ENCODE results near the gene PLXNA2. TPM values are rescaled to one million over a fixed set of nuclear protein-coding genes. Genes with fewer than 3 reads are reported as not detected.

Gene PLXNA2
- total RNA-seq, 2 donors from 2014 or later, result 7.3 to 8.9 TPM

- no peak for TF ChIP-seq POLR2A (IDR thresholded peaks at IDR 0.05)
- TF ChIP-seq POLR2AphosphoS5 (IDR thresholded peaks at IDR 0.05), result no peak
- no peak for TF ChIP-seq CTCF (IDR thresholded peaks at IDR 0.05)
- DNase-seq (ENCODE audit: low spot score), result no peak
- H3K9me3 ChIP-seq, result no peaks in the 10 kb centered on the region
- no peak overlapping the region for H3K4me3 ChIP-seq
- H3K4me1 ChIP-seq (replicated peaks), result no peaks in the 10 kb centered on the region
- no peaks in the 10 kb centered on the region for H3K36me3 ChIP-seq
- intact Hi-C loops (cut with DNase I), result no loop called here
- 36% methylated on average over 2 of the region's 2 CpGs for WGBS
- no peak overlapping the region for H3K27ac ChIP-seq
- no peaks in the 10 kb centered on the region for H3K27me3 ChIP-seq (replicated peaks; ENCODE audit: insufficient read depth)
Observed at GRCh38 chr1:208289716-208290115, 45.5 kb upstream of the PLXNA2 start.

- Histone ChIP-seq H3K27me3 (replicated peaks; ENCODE audit: insufficient read depth) (no peaks in the 10 kb centered on the region), H3K4me1 (replicated peaks) (no peaks in the 10 kb centered on the region), H3K27ac (no peak overlapping the region), H3K36me3 (no peaks in the 10 kb centered on the region), H3K4me3 (no peak overlapping the region), H3K9me3 (no peaks in the 10 kb centered on the region)
- WGBS, result 87% methylated on average over 4 of the region's 4 CpGs
- DNase-seq (ENCODE audit: low spot score), result no peak
- intact Hi-C loops (cut with DNase I), result no loop called here
- TF ChIP-seq CTCF (IDR thresholded peaks at IDR 0.05), result no peak
- TF ChIP-seq POLR2A (IDR thresholded peaks at IDR 0.05), result no peak
- TF ChIP-seq POLR2AphosphoS5 (IDR thresholded peaks at IDR 0.05), result no peak
Observed at GRCh38 chr1:208288495-208288894, 44.3 kb upstream of the PLXNA2 start.

GRCh38 chr1:208280681-208281450, 36.7 kb upstream of the PLXNA2 start:
- WGBS, result 68% methylated on average over 8 of the region's 8 CpGs
- no peaks in the 10 kb centered on the region for H3K27me3 ChIP-seq (replicated peaks; ENCODE audit: insufficient read depth)

GRCh38 chr1:208279826-208280588, 35.8 kb upstream of the PLXNA2 start:
- intact Hi-C loops (cut with DNase I), result no loop called here
- Histone ChIP-seq H3K4me3 (no peak overlapping the region), H3K4me1 (replicated peaks) (no peaks in the 10 kb centered on the region), H3K36me3 (no peaks in the 10 kb centered on the region), H3K27me3 (replicated peaks; ENCODE audit: insufficient read depth) (no peaks in the 10 kb centered on the region), H3K9me3 (no peaks in the 10 kb centered on the region), H3K27ac (no peak overlapping the region)
- DNase-seq (ENCODE audit: low spot score), result no peak
- no peak for TF ChIP-seq CTCF (IDR thresholded peaks at IDR 0.05)
- no peak for TF ChIP-seq POLR2AphosphoS5 (IDR thresholded peaks at IDR 0.05)
- no peak for TF ChIP-seq POLR2A (IDR thresholded peaks at IDR 0.05)
- WGBS, result 71% methylated on average over 11 of the region's 11 CpGs

More at GRCh38 chr1:208280681-208281450, 36.7 kb upstream of the PLXNA2 start:
- DNase-seq (ENCODE audit: low spot score), result no peak
- no peak overlapping the region for H3K4me3 ChIP-seq
- TF ChIP-seq POLR2A (IDR thresholded peaks at IDR 0.05), result no peak
- no peak for TF ChIP-seq CTCF (IDR thresholded peaks at IDR 0.05)
- no peak for TF ChIP-seq POLR2AphosphoS5 (IDR thresholded peaks at IDR 0.05)
- H3K27ac ChIP-seq, result no peak overlapping the region
- H3K9me3 ChIP-seq, result no peaks in the 10 kb centered on the region
- H3K36me3 ChIP-seq, result no peaks in the 10 kb centered on the region
- intact Hi-C loops (cut with DNase I), result no loop called here
- no peaks in the 10 kb centered on the region for H3K4me1 ChIP-seq (replicated peaks)
